GM12875 (cell line): ENCODE data around the gene PLEKHH3.

Experiments
- H3K4me3 ChIP-seq: one replicate; pipeline ENCODE4 v1.5.1; 2011; ENCODE audit warnings: low read depth, low read length, control low read depth
- TF ChIP-seq, protein P1 (sequence below): IDR thresholded peaks from 2 replicates; pipeline ENCODE4 v1.5.1; 2011; ENCODE audit warnings: low read depth, mild to moderate bottlenecking, control low read depth, inconsistent platforms, low read length, moderate library complexity, borderline replicate concordance; ENCODE audit not compliant: insufficient read depth

Gene PLEKHH3

DNA sequence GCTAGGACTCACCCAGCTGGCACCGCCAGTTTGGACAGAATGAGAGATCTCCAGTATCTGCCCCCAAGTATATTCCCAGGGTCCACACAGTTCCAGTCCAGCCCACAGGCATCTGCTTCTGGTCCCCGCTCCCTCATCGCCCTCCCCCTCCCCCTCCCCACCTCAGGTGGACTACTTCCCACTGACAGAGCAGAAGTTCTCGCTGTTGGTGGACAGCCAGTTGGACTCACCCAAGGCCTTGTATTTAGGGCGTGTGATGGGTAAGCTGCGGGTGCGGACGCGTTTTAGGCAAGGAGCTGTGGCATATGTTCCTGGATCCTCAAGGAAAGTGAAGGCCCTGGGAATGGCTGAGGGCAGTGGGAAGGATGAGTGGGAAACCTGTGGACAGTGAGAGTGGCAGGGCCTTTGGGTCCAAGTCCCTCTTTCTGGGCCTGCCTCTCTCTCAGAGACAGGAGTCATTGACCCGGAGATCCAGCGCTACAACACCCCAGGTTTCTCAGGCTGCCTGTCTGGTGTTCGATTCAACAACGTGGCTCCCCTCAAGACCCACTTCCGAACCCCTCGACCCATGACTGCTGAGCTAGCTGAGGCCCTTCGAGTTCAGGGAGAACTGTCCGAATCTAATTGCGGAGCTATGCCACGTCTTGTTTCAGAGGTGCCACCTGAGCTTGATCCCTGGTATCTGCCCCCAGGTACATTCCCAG, 20.5 kb upstream of the PLEKHH3 start:
- no peak overlapping the region for H3K4me3 ChIP-seq
- TF ChIP-seq, protein P1, sequence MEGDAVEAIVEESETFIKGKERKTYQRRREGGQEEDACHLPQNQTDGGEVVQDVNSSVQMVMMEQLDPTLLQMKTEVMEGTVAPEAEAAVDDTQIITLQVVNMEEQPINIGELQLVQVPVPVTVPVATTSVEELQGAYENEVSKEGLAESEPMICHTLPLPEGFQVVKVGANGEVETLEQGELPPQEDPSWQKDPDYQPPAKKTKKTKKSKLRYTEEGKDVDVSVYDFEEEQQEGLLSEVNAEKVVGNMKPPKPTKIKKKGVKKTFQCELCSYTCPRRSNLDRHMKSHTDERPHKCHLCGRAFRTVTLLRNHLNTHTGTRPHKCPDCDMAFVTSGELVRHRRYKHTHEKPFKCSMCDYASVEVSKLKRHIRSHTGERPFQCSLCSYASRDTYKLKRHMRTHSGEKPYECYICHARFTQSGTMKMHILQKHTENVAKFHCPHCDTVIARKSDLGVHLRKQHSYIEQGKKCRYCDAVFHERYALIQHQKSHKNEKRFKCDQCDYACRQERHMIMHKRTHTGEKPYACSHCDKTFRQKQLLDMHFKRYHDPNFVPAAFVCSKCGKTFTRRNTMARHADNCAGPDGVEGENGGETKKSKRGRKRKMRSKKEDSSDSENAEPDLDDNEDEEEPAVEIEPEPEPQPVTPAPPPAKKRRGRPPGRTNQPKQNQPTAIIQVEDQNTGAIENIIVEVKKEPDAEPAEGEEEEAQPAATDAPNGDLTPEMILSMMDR = no peak

DNA sequence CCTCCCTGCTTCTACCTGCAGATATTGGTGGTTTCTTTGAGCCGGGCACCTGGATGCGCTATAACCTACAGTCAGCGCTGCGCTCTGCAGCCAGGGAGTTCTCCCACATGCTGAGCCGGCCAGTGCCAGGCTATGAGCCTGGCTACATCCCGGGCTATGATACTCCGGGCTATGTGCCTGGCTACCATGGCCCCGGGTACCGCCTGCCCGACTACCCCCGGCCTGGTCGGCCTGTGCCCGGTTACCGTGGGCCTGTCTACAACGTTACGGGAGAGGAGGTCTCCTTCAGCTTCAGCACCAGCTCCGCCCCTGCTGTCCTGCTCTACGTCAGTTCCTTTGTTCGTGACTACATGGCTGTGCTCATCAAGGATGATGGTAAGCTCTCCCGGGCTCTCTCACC, 18.7 kb upstream of the PLEKHH3 start:
- H3K4me3 ChIP-seq = no peak overlapping the region
- TF ChIP-seq, protein P1 = no peak

DNA sequence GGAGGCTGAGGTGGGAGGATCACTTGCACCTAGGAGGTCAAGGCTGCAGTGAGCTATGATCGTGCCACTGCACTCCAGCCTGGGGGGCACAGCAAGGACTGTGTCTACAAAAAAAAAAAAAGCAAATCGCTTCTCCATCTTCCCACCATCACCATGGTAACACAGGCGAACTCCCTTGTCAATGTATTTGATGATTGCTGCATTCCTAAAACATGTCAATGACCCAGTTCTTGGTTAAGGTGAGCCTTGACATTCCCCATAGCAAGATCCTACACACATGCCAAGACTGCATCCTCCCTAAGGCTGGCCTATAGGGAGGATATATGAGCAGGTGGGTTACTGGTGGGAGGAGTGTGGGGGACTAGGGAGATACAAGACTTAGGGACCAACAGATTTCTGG, 17.7 kb upstream of the PLEKHH3 start:
- TF ChIP-seq, protein P1 = no peak
- H3K4me3 ChIP-seq = no peak overlapping the region

DNA sequence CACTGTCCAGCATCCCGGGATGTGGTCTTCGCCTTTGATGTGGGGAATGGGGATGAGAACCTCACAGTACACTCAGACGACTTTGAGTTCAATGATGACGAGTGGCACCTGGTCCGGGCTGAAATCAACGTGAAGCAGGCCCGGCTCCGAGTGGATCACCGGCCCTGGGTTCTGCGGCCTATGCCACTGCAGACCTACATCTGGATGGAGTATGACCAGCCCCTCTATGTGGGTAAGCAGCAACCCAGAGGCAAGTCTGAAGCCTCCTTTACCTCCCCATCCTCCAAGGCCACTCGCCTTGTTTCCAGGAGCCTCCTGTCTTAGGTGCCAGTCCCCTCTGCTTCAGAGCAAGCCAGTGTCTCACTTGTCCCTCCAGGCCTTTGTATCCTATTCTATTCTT, 15.7 kb upstream of the PLEKHH3 start:
- TF ChIP-seq, protein P1 = no peak
- H3K4me3 ChIP-seq = no peak overlapping the region

DNA sequence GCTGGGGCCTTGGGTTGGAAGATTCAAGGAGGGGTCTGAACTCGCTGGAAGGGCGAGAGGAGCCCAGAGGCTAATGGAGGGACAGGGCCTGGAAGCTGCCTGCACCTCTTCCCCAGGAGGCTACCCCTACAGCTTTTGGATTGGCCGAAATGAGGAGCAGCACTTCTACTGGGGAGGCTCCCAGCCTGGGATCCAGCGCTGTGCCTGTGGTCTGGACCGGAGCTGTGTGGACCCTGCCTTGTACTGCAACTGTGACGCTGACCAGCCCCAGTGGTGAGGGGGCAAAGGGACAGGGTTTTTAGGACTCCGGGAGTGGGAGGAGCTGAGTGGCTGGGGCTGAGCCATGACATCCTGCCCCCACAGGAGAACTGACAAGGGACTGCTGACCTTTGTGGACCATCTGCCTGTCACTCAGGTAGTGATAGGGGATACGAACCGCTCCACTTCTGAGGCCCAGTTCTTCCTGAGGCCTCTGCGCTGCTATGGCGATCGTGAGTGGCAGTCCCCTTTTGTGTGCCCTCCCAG, 14.3 kb upstream of the PLEKHH3 start:
- no peak overlapping the region for H3K4me3 ChIP-seq
- TF ChIP-seq, protein P1 = no peak

DNA sequence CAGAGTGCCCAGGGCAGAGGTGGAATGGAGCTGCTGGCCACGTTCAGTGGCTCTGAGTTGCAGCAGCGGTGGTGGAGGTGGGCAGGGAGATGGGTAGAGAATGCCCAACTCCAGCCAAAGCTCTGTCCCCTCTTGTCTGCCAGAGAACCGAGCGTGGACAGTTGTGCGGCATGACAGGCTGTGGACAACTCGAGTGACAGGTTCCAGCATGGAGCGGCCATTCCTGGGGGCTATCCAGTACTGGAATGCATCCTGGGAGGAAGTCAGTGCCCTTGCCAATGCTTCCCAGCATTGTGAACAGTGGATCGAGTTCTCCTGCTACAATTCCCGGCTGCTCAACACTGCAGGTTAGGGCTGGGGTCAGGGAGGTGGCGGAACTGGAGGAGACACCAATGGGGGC, 13.8 kb upstream of the PLEKHH3 start:
- TF ChIP-seq, protein P1 = no peak
- no peak overlapping the region for H3K4me3 ChIP-seq

DNA sequence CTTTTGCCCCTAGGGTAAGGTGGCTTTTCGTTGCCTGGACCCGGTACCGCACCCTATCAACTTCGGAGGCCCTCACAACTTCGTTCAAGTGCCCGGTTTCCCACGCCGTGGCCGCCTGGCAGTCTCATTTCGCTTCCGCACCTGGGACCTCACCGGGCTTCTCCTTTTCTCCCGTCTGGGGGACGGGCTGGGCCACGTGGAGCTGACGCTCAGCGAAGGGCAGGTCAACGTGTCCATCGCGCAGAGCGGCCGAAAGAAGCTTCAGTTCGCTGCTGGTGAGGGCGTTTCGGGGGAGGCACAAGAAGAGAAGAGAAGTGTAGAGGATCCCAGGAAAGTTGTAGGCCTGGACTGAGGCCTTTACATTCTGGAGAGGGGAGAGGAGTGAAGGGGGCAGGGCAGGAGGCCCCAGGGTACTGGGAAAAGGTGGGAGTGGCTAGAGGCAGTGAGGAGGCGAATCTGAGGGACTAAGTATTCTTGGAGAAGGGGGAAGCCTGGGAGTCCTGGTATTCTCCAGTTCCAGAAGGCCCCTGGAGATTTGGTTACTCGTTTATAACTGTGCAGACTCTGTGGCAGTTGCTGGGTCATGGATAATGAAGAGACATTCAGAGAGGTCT, 11.0 kb upstream of the PLEKHH3 start:
- H3K4me3 ChIP-seq = no peak overlapping the region
- TF ChIP-seq, protein P1 = no peak
